ENCODE measurements around the gene EPHB3. TPM values are rescaled to one million over a fixed set of nuclear protein-coding genes. Genes with fewer than 3 reads are reported as not detected.

The EPHB3 gene
- total RNA-seq, 1 experiment from 2014 or later: not detected

DNA sequence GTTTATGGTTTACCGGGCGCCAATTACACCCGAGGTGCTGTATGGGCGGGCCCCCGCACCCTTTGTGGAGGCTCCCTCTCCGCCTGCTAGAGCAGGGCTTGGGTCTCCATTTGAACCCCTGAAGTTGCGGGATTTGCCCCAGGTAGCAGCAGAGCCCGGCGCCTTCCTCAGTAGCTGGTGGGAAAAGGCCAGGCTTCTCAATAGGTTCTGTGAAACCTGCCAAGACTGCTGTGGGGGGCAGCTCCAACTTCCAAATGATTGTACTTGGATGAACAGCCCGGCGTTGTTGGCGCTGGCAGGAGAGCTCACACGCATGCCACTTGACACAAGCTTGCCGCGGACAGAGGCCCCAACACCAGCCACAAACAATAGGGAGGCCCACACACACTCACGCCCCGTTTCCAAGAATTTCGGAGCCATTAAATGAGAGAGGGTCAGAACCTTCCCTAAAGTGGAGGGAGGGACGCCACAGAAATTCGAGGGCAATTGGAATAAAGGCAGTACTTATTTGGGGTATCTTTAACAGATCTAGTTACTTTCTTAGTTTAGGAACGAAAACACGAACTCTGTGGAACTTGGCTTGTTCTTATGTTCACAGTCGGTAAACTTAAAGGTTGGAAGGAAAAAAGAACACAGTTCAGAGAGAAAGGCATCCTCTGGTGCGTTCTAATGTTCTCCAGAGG is 1.4 kb downstream of the EPHB3 start:
- no peak for DNase-seq (ENCODE audit: extremely low read depth, low read depth)

GRCh38 chr3:184563561-184563925 is 2.0 kb downstream of the EPHB3 start:
- no peak for DNase-seq (ENCODE audit: extremely low read depth, low read depth)

DNA sequence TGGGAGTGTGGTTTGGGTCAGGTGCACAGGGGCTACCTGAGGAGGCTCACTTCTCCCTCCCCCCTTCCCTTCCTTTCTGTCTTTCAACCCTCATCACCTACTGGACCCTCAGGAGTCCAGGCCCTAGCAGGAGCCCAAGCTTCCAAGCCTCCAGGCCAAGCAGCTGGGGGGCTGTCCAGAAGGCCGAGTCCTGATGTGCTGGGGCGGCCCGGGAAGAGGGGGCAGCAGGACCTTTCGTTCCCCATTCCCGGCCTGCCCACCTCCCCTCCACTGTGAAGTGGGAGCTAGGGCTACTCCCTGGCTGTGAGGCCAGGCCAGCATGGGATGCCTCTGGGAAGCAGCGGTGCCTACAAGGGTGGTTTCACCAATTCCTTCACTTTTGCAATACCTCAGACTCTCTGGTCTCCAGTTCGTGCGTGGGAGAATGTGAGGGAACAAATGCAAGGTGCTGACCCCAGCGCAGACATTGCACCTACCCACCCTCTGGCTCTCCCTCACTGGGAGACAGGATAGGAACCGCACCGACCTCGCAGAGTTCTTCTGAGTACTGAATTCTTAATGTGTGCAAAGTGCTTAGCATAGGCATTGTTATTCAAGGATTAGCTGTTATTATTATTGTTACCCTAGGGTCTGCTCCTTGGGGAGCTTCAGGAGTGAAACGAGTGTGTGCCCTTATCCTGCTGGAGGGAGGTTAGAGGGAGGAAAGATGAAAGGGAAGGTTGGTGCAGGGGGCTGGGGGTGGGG is 2.5 kb downstream of the EPHB3 start:
- no peak for DNase-seq (ENCODE audit: extremely low read depth, low read depth)

GRCh38 chr3:184564685-184565385 is 3.2 kb downstream of the EPHB3 start:
- no peak for DNase-seq (ENCODE audit: extremely low read depth, low read depth)

DNA sequence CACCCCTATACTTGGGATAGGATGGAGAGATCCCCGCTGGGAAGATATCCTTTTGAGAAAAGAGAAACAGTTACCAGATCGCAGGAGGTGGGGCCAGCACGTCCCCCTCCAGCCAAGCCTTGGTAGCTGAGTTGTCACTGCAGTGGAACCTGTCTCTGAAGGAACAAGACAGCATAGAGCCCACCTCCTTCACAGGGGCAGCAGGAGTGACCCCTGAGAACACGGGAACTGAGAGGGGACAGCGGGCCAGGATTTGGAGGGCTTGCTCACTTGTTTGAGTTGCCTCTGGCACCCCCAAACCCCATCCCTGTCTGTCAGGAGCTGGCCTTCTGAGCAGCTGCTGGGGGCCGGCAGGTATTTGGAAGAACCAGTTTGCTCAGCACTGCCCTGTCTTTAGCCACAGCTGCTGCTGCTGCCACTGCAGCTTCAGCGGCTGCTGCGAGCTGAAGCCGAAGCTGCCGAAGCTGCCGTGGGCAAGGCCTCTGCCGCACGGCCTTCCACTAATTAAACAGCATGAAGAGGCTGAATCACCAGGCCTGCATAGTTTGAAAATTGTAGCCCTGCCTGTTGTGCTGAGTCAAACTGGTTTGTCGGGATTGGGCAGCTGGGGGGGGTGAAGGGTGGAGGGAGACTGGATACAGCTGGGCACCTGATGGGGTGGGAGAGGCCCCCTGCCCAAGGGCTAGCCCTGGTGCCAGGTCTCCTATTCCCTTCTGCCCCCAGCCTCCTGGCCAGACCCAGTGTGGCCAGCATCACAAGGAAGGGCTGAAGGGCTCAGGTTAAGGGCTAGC is 4.0 kb downstream of the EPHB3 start:
- DNase-seq (ENCODE audit: extremely low read depth, low read depth): no peak

DNA sequence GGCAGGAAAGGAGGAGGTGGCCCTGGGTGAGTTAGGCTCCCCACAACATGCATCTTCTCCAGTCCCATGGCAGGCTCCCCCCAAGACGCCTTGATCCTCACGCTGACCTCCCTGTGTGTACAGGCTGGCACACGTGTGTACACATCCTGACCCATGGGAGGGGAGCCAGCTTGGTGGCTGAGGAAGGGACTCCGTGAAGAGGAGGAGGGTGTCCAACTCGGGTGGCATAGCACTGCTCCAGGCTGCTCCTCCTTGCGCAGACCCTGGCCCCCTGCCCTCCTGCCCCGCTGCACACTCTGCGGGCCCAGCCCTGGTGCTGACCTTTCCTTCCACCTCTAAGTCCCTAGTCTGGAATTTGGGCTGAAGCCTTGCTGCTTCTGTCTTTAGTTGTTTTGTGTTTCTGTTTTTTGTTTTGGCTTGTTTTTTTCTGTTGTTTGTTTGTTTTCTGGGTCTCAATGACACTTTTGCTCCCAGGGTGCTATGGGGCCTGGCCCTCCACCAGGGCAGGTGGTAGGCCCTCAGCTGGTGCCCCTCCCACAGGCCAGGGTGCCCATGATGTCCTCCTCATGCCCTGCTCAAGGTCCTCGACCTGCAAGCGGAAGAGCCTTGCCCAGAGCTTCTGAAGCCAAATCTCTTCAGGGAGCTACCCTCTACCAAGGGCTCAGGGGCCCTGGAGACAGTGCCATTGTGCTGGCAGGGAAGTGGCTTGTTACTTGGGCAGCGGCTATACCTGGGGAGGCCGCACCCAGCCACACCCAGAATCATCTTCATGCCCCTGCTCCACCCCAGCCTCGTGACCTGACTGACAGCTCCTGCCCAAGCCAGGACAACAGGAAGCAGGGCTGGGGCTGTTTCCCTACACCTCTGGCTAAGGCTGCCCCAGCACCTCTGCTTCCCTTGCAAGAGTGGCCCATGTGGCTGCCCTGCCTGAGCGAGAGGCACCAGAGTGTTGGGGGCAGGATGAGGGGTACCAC is 5.1 kb downstream of the EPHB3 start:
- no peak for DNase-seq (ENCODE audit: extremely low read depth, low read depth)

- DNase-seq (ENCODE audit: extremely low read depth, low read depth): no peak
Measured at GRCh38 chr3:184567946-184568559, 6.5 kb downstream of the EPHB3 start.

DNA sequence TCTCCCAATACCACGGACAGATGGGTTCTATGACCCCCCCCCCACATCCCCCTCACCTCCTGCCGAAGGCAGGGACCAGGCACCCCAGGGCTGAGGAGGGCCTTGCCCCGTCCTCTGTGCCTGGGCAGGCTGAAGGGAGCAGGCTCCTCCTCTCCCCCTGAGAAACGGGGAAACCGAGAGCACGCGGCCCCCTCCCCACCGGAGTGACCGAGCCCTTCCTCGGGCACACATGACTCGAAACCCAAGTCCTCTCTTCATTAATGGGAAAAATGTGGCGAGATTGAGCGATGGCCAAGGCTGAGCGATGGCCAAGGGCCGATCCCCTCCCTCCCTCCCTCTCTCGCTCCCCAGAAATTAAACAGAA is 7.0 kb downstream of the EPHB3 start:
- DNase-seq (ENCODE audit: extremely low read depth, low read depth): no peak

- DNase-seq (ENCODE audit: extremely low read depth, low read depth): no peak
Measured at GRCh38 chr3:184568924-184569829, 7.6 kb downstream of the EPHB3 start.

DNA sequence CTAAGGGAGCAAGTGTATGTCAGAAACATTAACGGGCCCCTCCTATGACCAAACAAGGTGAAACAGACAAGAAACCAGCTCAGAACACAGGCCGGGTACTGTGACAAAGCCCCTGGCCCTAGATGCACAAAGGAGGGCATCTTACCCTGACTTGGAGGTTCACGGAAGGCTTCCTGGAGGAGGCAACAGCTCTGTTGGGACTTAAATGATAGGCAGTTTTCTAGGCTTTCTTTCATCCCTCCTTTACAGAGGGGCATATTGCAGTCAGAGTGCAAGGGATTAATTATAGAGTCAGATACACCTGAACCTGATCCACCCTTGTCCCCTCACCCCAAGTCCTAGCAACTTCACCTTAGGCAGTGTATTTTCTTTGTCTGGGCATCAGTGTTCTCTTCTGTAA is 8.4 kb downstream of the EPHB3 start:
- no peak for DNase-seq (ENCODE audit: extremely low read depth, low read depth)

GRCh38 chr3:184570489-184570888 is 8.9 kb downstream of the EPHB3 start:
- DNase-seq (ENCODE audit: extremely low read depth, low read depth): no peak

DNA sequence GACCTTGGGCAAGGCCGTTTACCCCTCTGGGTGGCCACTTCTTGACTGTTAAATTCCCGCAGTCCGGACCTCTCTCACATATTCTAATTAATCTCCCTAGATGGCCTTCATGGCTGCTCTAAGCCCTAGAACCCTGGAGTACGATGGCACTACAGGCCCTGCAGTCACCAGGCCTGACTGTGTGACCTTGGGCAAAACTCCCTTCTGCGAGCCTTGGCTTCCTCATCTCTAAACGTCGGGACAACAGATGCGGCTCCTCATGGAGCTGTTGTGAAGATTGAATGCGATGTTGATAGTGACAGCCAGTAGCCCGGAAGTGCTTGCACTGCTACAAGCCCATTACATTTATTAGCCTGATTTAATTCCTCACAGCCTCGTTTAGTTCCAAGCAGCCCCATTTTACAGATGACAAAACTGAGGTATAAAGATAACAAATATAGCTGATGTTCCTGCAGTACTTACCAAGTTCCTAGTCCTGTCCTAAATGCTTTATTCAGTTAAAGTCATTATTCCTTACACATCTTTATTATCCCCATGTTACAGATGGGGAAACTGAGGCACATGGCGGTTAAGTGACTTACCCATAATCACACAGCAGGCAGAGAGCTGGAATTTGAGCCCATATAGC is 10.3 kb downstream of the EPHB3 start:
- DNase-seq (ENCODE audit: extremely low read depth, low read depth): no peak

DNA sequence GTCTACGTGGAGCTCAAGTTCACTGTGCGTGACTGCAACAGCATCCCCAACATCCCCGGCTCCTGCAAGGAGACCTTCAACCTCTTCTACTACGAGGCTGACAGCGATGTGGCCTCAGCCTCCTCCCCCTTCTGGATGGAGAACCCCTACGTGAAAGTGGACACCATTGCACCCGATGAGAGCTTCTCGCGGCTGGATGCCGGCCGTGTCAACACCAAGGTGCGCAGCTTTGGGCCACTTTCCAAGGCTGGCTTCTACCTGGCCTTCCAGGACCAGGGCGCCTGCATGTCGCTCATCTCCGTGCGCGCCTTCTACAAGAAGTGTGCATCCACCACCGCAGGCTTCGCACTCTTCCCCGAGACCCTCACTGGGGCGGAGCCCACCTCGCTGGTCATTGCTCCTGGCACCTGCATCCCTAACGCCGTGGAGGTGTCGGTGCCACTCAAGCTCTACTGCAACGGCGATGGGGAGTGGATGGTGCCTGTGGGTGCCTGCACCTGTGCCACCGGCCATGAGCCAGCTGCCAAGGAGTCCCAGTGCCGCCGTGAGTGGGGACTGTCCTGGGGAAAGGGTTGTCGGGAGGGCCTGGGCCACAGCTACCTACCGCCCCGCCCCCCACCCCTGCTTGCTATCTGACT is 11.2 kb downstream of the EPHB3 start:
- DNase-seq (ENCODE audit: extremely low read depth, low read depth): no peak

- no peak for DNase-seq (ENCODE audit: extremely low read depth, low read depth)
Measured at GRCh38 chr3:184574515-184575417, 13.2 kb downstream of the EPHB3 start.

- no peak for DNase-seq (ENCODE audit: extremely low read depth, low read depth)
Measured at GRCh38 chr3:184575701-184576100, 14.1 kb downstream of the EPHB3 start.

- DNase-seq (ENCODE audit: extremely low read depth, low read depth): no peak
Measured at GRCh38 chr3:184576457-184577240, 15.1 kb downstream of the EPHB3 start.

Measured in NCI-H460 (cell line).